OCI-LY7 (cell line): ENCODE results near the gene FERMT2. TPM values are rescaled to one million over a fixed set of nuclear protein-coding genes. Genes with fewer than 3 reads are reported as not detected.

Source experiments
- BruUV-seq: library from RNA; stranded (reverse); fragments of 400-500 nt; replicated peaks from 2 replicates; lab custom pipeline; 2021; lab: Mats Ljungman, UMichigan
- CTCF ChIA-PET: fragments of 300-600 bp; sonication (Branson Sonifier 250); formaldehyde crosslinking; loops from one replicate; lab custom pipeline; 2022; ENCODE audit warnings: antibody characterized with exemption; ENCODE audit not compliant: unreplicated experiment; lab: Charles Lee
- POLR2A ChIA-PET: fragments of 300-600 bp; sonication (Branson Sonifier 250); formaldehyde crosslinking; loops from one replicate; lab custom pipeline; 2022; ENCODE audit warnings: antibody characterized with exemption; lab: Charles Lee
- DNase-seq: peaks from one replicate; pipeline ENCODE4 v3.0.0-alpha.2; 2015; ENCODE audit warnings: low spot score
- H2AFZ ChIP-seq: fragments of 200-600 bp; sonication (generic), shearing (Covaris generic); 2 replicates; pipeline ENCODE4 v1.6.1; 2014; ENCODE audit warnings: mild to moderate bottlenecking, antibody characterized with exemption, low read length, moderate library complexity
- H3K27ac ChIP-seq: fragments of 200-600 bp; sonication (generic); 2 replicates; pipeline ENCODE4 v1.5.1; 2014; ENCODE audit warnings: mixed run types, low read depth, mild to moderate bottlenecking, moderate library complexity, low read length, inconsistent platforms; ENCODE audit not compliant: poor library complexity, severe bottlenecking
- H3K36me3 ChIP-seq: fragments of 200-600 bp; sonication (generic); 2 replicates; pipeline ENCODE4 v1.6.1; 2014; ENCODE audit warnings: mild to moderate bottlenecking, antibody characterized with exemption, low read length, moderate library complexity, mixed read lengths; ENCODE audit not compliant: insufficient read depth
- H3K4me1 ChIP-seq: fragments of 200-600 bp; sonication (generic); 2 replicates; pipeline ENCODE4 v1.5.1; 2014; ENCODE audit warnings: mild to moderate bottlenecking, low read length; ENCODE audit not compliant: insufficient read depth, poor library complexity, severe bottlenecking
- H3K4me2 ChIP-seq: fragments of 200-600 bp; sonication (generic); 2 replicates; pipeline ENCODE4 v1.6.1; 2014; ENCODE audit warnings: mild to moderate bottlenecking, low read length
- H3K4me3 ChIP-seq: fragments of 200-600 bp; sonication (generic); 2 replicates; pipeline ENCODE4 v1.5.1; 2014; ENCODE audit warnings: mild to moderate bottlenecking, low read depth, low read length; ENCODE audit not compliant: poor library complexity, severe bottlenecking
- H3K79me2 ChIP-seq: fragments of 200-600 bp; sonication (generic); 2 replicates; pipeline ENCODE4 v1.6.1; 2016; ENCODE audit warnings: low read depth, mild to moderate bottlenecking, low read length, moderate library complexity, mixed read lengths; ENCODE audit not compliant: insufficient read depth
- H3K9me2 ChIP-seq: fragments of 200-600 bp; sonication (generic); 2 replicates; pipeline ENCODE4 v1.6.1; 2016; ENCODE audit warnings: mild to moderate bottlenecking, low read length, mixed read lengths; ENCODE audit not compliant: insufficient read depth
- H3K9me3 ChIP-seq: fragments of 200-600 bp; sonication (generic); 2 replicates; pipeline ENCODE4 v1.6.1; 2014; ENCODE audit warnings: mild to moderate bottlenecking, mixed run types, low read length, mixed read lengths
- H4K20me1 ChIP-seq: fragments of 200-600 bp; sonication (generic); 2 replicates; pipeline ENCODE4 v1.6.1; 2014; ENCODE audit warnings: mild to moderate bottlenecking, antibody characterized with exemption, low read length, moderate library complexity, mixed read lengths; ENCODE audit not compliant: insufficient read depth
- CTCF ChIP-seq: fragments of 200-600 bp; sonication (generic); conservative IDR thresholded peaks from 2 replicates; pipeline ENCODE4 v1.5.1; 2014; ENCODE audit warnings: mild to moderate bottlenecking, antibody characterized with exemption, low read length, moderate library complexity, mixed read lengths
- EZH2phosphoT487 ChIP-seq: fragments of 200-600 bp; sonication (generic); IDR thresholded peaks from 2 replicates; pipeline ENCODE4 v1.6.1; 2018; ENCODE audit warnings: low read depth, borderline replicate concordance, mild to moderate bottlenecking, mixed run types, antibody characterized with exemption, low read length, moderate library complexity, mixed read lengths
- intact Hi-C: fragments of 100-400 bp; cut with micrococcal nuclease; formaldehyde crosslinking; loops from one replicate; pipeline ENCODE4 v1.10.0; 2022; ENCODE audit not compliant: unreplicated experiment
- total RNA-seq, 2 experiments: library from RNA; depleted of rRNA in 1 of 2; stranded (reverse); fragments of >200 nt in 1 of 2; shearing (Covaris generic) in 1 of 2; gene quantifications; 2 replicates each; pipeline ENCODE4 v1.2.3, GENCODE V29; 2014 to 2022

FERMT2 gene
- total RNA-seq, 2 experiments from 2014 or later, result not detected

- H3K27ac ChIP-seq, result no peak overlapping the region
- intact Hi-C loops, result no loop called here
- POLR2A ChIA-PET, result interaction anchor here (0.7 to 0.9 kb wide), 2 partner anchors 8 to 136 kb away, joined by 3 to 5 read pairs; no protein-coding TSS in a partner anchor
- H2AFZ ChIP-seq, result no peak overlapping the region
- no peak for DNase-seq
- no peaks in the 10 kb centered on the region for H3K9me2 ChIP-seq
- CTCF ChIA-PET, result no interaction called here
- no TSS peak for BruUV-seq
- H3K4me3 ChIP-seq, result no peak overlapping the region
- no peaks in the 10 kb centered on the region for H3K9me3 ChIP-seq
- TF ChIP-seq EZH2phosphoT487 (no peak), CTCF (no peak)
- H3K4me2 ChIP-seq, result no peak overlapping the region
- no peaks in the 10 kb centered on the region for H3K79me2 ChIP-seq
- no peaks in the 10 kb centered on the region for H3K4me1 ChIP-seq
- H3K36me3 ChIP-seq, result no peaks in the 10 kb centered on the region
- H4K20me1 ChIP-seq, result no peaks in the 10 kb centered on the region
These were observed 45.6 kb upstream of the FERMT2 start for GRCh38 chr14:52996493-52996892.

GRCh38 chr14:52995998-52996397 lies 45.1 kb upstream of the FERMT2 start:
- Histone ChIP-seq H3K4me1 (no peaks in the 10 kb centered on the region), H2AFZ (no peak overlapping the region), H4K20me1 (no peaks in the 10 kb centered on the region), H3K4me2 (no peak overlapping the region), H3K27ac (no peak overlapping the region), H3K36me3 (no peaks in the 10 kb centered on the region), H3K9me3 (no peaks in the 10 kb centered on the region), H3K79me2 (no peaks in the 10 kb centered on the region), H3K9me2 (no peaks in the 10 kb centered on the region), H3K4me3 (no peak overlapping the region)
- DNase-seq, result no peak
- ChIA-PET CTCF (no interaction called here), POLR2A (interaction anchor here (0.9 kb wide), 1 partner anchor 136 kb away, joined by 3 read pairs; no protein-coding TSS in a partner anchor)
- no TSS peak for BruUV-seq
- intact Hi-C loops, result no loop called here
- no peak for TF ChIP-seq CTCF
- no peak for TF ChIP-seq EZH2phosphoT487

- Histone ChIP-seq H3K27ac (no peak overlapping the region), H3K4me2 (no peak overlapping the region), H3K9me2 (no peaks in the 10 kb centered on the region), H3K4me1 (no peaks in the 10 kb centered on the region), H3K4me3 (no peak overlapping the region), H3K9me3 (no peaks in the 10 kb centered on the region), H3K79me2 (no peaks in the 10 kb centered on the region), H4K20me1 (no peaks in the 10 kb centered on the region), H3K36me3 (no peaks in the 10 kb centered on the region), H2AFZ (no peak overlapping the region)
- CTCF ChIA-PET, result no interaction called here
- TF ChIP-seq CTCF, result no peak
- no peak for TF ChIP-seq EZH2phosphoT487
- intact Hi-C loops, result no loop called here
- POLR2A ChIA-PET, result interaction anchor here (0.6 to 1.2 kb wide), 2 partner anchors 10 to 204 kb away, joined by 3 to 4 read pairs; no protein-coding TSS in a partner anchor
- DNase-seq, result no peak
- BruUV-seq, result no TSS peak
These were observed 41.5 kb upstream of the FERMT2 start for GRCh38 chr14:52992236-52992870.
